ENCODE data around the gene BICDL2. TPM values are rescaled to one million over a fixed set of nuclear protein-coding genes. Genes with fewer than 3 reads are reported as not detected.

Gene BICDL2
- total RNA-seq, 1 donor: under 0.01 TPM

GRCh38 chr16:3044708-3045107 is 8.0 kb upstream of the BICDL2 start:
- no peak overlapping the region for H3K4me3 ChIP-seq (ENCODE audit: low read depth, low read length)
- DNase-seq (ENCODE audit: low read depth): no peak
- TF ChIP-seq CTCF (IDR thresholded peaks at IDR 0.05; ENCODE audit: insufficient read depth, low read depth, low read length): no peak

GRCh38 chr16:3042376-3042775 is 5.6 kb upstream of the BICDL2 start:
- DNase-seq (ENCODE audit: low read depth): no peak
- TF ChIP-seq CTCF (IDR thresholded peaks at IDR 0.05; ENCODE audit: insufficient read depth, low read depth, low read length): no peak
- no peak overlapping the region for H3K4me3 ChIP-seq (ENCODE audit: low read depth, low read length)

- DNase-seq (ENCODE audit: low read depth): no peak
- no peak for TF ChIP-seq CTCF (IDR thresholded peaks at IDR 0.05; ENCODE audit: insufficient read depth, low read depth, low read length)
- no peak overlapping the region for H3K4me3 ChIP-seq (ENCODE audit: low read depth, low read length)
Observed at GRCh38 chr16:3038896-3039295, 2.2 kb upstream of the BICDL2 start.

GRCh38 chr16:3038256-3038655 is 1.5 kb upstream of the BICDL2 start:
- no peak for TF ChIP-seq CTCF (IDR thresholded peaks at IDR 0.05; ENCODE audit: insufficient read depth, low read depth, low read length)
- DNase-seq (ENCODE audit: low read depth): no peak
- H3K4me3 ChIP-seq (ENCODE audit: low read depth, low read length): no peak overlapping the region

GRCh38 chr16:3035972-3036725 is 595 bp downstream of the BICDL2 start:
- no peak for DNase-seq (ENCODE audit: low read depth)
- no peak overlapping the region for H3K4me3 ChIP-seq (ENCODE audit: low read depth, low read length)
- no peak for TF ChIP-seq CTCF (IDR thresholded peaks at IDR 0.05; ENCODE audit: insufficient read depth, low read depth, low read length)

- DNase-seq (ENCODE audit: low read depth): no peak
- H3K4me3 ChIP-seq (ENCODE audit: low read depth, low read length): no peak overlapping the region
- no peak for TF ChIP-seq CTCF (IDR thresholded peaks at IDR 0.05; ENCODE audit: insufficient read depth, low read depth, low read length)
Observed at GRCh38 chr16:3035289-3035971, 1.3 kb downstream of the BICDL2 start.
